GM18867 (cell line): ENCODE measurements around the gene LYPD6B.

ENCODE experiments used
- ATAC-seq: cut with Tn5 transposase; IDR thresholded peaks from one replicate; pipeline ENCODE4 v1.9.1; 2021; ENCODE audit warnings: mild to moderate bottlenecking, moderate library complexity; ENCODE audit not compliant: unreplicated experiment

LYPD6B gene, protein sequence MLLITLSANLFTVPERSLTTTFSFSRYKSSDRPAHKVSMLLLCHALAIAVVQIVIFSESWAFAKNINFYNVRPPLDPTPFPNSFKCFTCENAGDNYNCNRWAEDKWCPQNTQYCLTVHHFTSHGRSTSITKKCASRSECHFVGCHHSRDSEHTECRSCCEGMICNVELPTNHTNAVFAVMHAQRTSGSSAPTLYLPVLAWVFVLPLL

GRCh38 chr2:149038442-149039212, at the start of gene LYPD6B:
TSS of gene LYPD6B (plus strand) at chr2:149038699. CDS start at chr2:149130949, 92,250 bp downstream.
- ATAC-seq = peak; percentile 63

GRCh38 chr2:148989882-148990493, 48.5 kb upstream of the LYPD6B start:
- peak; percentile 88 for ATAC-seq

DNA sequence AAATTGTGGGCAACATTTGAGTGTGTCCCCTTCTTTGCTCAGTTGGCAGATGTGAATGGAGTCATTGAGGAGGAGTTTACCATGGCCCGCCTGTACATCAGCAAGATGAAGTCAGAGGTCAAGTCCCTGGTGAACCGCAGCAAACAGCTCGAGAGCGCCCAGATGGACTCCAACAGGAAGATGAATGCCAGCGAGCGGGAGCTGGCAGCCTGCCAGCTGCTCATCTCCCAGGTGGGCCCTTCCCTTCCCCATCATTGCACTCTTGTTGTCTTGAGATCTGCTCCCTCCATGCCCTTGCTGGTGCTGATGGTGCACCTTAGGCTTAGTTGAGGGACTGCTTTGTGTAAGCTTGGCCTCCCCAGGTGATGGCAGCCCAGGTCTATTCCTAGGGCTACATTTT, 47.5 kb upstream of the LYPD6B start:
- ATAC-seq = no peak

GRCh38 chr2:148992448-148992847, 46.1 kb upstream of the LYPD6B start:
- no peak for ATAC-seq

GRCh38 chr2:148993351-148993750, 45.1 kb upstream of the LYPD6B start:
- ATAC-seq = no peak

GRCh38 chr2:148994341-148994740, 44.2 kb upstream of the LYPD6B start:
- no peak for ATAC-seq

DNA sequence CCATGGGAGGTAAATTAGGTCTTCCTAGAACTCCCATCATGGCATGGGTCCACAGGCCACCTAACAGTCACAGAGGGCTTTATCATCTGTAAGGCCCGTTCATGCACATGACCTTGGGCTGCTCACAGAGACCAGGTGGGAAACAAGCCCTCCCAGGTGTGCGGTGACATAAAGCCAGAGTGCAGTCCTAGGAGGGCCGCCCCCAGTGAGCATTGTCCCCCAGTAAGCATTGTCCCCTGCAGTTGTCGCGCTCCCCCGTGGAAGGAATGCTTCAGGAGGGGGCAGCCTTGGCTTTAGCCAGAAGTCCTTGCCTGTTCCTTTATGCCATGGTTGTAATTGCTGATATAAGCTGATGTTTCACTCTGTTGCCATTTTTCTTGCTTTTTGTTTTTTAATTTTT, 41.7 kb upstream of the LYPD6B start:
- ATAC-seq = no peak

- no peak for ATAC-seq
Measured at GRCh38 chr2:148998165-148998830, 40.2 kb upstream of the LYPD6B start.

- ATAC-seq = no peak
Measured at GRCh38 chr2:148998831-148999200, 39.7 kb upstream of the LYPD6B start.

DNA sequence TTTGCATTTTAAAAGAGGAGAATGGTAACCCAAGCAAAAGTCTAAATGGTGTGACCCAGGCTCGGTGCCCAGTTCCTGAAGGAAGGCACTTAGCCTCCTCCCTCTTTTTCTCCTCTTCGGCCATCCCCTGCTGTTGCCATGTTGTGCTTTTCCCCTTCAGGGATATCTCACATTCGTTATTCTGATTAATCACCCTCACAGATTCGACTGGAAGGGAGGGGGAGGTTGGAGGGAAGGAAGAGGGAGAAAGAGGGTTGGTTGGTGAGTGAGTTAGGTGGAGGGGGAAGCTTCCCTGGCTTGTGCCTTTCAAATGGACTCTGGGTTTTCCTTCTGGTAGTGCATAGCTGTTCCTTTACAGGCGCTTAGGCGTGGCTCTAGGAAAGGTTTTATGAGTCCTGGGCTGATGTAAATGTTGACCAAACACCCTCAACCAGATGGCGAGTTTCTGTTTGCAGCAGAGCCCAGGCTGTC, 39.0 kb upstream of the LYPD6B start:
- ATAC-seq = no peak

DNA sequence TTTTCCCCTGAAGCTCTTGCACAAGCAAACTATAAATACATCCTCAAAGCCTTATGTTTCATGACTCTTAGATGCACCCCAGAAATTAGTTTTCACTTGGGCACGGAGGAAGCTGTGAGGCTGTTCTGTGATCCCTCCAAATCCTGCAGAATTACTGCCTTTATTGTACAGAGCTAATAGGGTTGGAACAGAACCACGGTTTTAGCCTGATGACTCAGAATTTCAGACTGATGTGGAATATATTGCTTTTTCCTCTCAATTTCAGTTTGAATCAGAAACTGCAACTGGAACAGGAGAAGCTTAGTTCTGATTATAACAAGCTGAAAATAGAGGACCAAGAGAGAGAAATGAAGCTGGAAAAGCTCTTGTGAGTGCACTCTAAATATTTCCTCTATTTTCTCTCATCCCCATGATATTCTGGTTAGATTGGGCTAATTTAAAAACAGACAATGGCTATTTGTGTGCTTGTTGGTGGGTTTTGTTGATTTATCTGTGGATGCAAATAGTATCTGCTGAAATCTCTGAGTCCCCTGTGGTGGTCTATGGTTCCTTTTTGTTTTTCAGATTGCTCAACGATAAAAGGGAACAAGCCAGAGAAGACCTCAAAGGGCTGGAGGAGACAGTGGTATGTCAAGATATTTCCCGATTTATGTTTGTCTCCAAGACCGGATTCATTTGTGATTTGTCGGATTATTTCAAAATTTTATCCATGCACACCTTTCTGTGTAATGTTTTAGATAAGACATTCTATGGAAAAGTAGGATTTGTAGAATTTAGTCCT, 38.2 kb upstream of the LYPD6B start:
- ATAC-seq = no peak

GRCh38 chr2:149001496-149001895, 37.0 kb upstream of the LYPD6B start:
- no peak for ATAC-seq

DNA sequence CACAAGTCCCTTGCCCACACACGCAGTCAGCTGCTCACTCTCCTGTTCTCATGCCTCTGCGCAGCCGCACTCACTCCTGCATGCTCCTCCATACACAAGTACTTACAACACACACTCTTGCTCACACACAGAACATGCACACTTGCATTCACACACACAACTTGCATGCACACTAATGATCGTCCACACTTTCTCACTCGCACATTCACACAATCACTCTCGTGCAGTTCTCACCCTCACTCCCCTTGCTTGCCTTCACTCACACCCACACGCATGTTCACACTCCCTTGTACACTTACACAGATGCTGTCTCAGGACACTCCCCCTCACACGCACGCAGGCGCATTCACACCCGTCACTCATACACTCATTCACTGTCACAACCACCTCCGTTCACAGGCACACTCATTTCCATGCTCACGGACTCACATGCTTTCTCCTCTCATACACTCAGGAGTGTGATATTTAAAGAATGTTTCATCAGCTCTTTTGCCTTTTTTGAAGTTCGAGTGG, 36.1 kb upstream of the LYPD6B start:
- no peak for ATAC-seq

GRCh38 chr2:149002891-149003740, 35.4 kb upstream of the LYPD6B start:
- ATAC-seq = no peak

DNA sequence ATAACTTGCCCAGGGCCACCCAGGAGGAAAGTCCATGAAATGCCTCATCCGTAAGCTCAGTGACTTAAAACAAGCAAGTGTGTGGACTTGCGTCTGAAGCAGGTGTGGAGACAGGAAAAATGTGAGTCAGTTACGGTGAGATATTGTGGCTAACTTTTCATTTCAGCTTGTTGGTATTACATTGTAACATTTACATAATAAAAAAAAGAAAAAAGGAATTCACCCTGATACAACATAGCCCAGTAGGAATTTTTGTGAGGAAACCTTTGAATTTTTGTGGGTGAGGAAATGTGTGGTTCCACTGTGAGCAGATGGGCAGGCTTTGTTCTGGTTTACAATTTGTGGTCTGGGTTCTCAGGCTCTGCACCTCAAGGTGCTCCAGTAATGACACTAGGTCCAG, 33.7 kb upstream of the LYPD6B start:
- no peak for ATAC-seq

DNA sequence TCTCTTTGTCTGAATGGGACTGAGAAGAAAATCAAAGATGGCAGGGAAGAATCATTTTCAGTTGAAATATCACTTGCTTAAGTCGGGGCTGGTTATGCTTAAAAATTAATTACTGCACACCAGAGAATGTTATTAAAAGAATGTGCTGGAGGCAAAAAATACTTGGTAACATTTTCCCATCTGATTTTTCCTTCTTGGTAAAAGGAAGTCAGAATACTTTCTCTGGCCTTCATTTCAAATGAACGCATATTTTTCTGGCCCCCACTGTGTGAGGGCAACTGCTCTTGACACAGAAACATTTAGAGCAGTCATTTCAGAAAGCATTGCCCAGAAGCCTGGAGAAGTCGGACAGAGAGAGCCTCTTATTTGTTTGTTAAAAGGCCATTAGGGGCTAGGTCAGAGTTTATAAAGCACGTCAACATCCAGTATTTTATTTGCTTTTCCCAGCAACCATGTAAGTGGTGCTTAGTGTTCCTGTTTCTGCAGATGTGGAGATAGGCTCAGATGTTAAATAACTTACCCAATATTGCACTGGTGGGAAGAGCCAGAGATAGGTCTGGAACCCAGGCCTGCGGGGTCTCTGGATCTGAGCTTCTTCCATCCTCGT, 32.9 kb upstream of the LYPD6B start:
- ATAC-seq = no peak

- ATAC-seq = no peak
Measured at GRCh38 chr2:149006883-149007543, 31.5 kb upstream of the LYPD6B start.

DNA sequence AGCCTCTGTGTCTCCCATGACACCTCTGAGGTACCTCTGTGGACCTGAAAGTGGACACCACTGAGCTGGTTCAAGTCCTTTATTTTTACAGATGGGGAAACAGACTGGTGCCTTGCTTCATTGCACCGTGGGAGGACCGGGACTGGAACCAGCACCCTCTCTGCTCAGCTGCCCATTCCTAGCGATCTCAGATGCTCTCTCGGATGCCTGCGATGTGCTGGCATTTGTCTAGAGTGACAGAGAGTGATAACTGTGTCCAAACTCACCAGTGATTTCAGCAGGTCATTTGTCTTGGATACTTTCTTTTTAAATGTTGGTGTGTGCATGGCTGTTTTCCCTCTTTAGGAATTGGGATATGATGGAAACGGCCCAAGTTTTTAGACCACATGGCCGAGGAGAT, 30.1 kb upstream of the LYPD6B start:
- no peak for ATAC-seq
